Lower leg skin (tissue), 3 donors: ENCODE measurements around the gene LPCAT3.

Experiments
- POLR2A ChIP-seq, 2 donors: fragments of 450-650 bp; IDR thresholded peaks; one replicate each; pipeline ENCODE4 v1.6.1; 2016 to 2017; ENCODE audit warnings: antibody characterized with exemption in 2 of 2, mild to moderate bottlenecking in 1 of 2, moderate library complexity in 1 of 2
- TF ChIP-seq, protein P1 (sequence below), 3 donors: fragments of 450-650 bp; IDR thresholded peaks; one replicate each; pipeline ENCODE4 v1.5.1; 2016; ENCODE audit warnings: antibody characterized with exemption in 3 of 3, mild to moderate bottlenecking in 3 of 3, moderate library complexity in 2 of 3

DNA sequence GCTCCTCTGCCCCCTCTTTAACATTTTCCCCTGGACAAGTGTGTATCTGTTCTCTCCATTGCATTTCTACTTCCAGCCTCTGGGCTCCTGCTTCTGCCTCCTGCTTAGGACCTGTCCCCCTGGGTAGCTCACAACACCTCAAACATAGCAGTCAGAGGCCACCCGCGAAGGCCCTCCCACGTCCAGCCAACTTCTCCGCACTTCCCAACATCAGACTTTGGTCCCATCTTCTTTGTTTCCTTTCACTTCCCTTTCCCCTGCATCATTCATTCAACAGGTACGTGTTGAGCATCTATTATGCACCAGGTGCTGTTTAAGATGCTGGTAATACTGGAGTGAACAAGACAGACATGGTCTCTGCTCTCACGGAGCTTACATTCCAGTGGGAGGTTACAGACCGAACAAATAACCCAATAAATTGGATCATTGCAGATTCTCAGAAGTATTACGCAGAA is 71.3 kb downstream of the LPCAT3 start:
- TF ChIP-seq POLR2A (IDR thresholded peaks at IDR 0.05): no peak
- TF ChIP-seq, protein P1, sequence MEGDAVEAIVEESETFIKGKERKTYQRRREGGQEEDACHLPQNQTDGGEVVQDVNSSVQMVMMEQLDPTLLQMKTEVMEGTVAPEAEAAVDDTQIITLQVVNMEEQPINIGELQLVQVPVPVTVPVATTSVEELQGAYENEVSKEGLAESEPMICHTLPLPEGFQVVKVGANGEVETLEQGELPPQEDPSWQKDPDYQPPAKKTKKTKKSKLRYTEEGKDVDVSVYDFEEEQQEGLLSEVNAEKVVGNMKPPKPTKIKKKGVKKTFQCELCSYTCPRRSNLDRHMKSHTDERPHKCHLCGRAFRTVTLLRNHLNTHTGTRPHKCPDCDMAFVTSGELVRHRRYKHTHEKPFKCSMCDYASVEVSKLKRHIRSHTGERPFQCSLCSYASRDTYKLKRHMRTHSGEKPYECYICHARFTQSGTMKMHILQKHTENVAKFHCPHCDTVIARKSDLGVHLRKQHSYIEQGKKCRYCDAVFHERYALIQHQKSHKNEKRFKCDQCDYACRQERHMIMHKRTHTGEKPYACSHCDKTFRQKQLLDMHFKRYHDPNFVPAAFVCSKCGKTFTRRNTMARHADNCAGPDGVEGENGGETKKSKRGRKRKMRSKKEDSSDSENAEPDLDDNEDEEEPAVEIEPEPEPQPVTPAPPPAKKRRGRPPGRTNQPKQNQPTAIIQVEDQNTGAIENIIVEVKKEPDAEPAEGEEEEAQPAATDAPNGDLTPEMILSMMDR (IDR thresholded peaks at IDR 0.05): no peak
